Measurements from ENCODE around the gene MIOX.

DNA sequence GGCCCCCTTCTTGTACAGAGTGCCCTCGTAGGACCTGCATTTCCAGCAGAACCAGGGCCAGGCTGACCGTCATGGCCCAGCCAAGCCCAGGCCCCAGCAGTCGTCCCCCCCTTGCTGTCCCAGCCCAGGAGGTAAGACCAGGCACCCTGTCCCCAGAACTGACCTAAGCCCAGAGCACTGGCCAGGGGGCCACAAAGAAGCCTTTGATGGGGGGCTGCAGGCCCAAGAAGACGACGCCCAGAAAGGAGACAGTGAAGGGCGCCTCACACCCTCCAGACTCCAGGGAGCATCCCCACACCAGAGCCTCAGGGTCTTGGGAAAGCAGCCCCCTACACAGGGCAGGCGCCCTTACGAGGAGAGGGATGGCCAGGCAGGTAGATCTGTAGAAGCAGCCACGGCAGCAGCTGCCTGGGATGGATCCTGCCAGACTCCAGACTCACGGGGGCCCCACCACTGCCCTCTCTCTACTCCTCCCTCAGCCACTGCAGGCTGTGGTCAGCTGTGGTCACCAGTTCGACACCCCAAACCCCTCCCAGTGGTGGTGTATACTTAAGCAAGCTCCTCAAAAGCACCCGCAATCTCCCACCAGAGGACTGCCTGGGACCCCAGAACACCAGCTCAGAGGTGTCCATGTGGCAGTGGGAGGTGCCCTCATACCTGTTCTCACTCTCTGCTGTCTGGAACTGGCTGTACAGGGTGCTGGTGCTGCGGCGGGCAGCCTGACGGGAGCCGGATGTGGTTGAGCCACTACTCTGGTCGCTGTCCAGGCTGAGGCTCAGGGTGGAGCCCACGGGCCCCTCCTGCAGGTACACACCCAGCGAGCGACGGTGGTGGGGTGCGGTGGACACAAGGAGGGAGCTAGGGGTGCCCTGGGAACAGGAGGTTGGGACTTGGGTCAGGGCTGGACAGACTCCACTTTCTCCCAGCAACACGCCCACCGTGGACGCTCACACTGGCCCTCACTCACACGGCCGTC, 38.8 kb upstream of the MIOX start:
- TF ChIP-seq, protein P1, sequence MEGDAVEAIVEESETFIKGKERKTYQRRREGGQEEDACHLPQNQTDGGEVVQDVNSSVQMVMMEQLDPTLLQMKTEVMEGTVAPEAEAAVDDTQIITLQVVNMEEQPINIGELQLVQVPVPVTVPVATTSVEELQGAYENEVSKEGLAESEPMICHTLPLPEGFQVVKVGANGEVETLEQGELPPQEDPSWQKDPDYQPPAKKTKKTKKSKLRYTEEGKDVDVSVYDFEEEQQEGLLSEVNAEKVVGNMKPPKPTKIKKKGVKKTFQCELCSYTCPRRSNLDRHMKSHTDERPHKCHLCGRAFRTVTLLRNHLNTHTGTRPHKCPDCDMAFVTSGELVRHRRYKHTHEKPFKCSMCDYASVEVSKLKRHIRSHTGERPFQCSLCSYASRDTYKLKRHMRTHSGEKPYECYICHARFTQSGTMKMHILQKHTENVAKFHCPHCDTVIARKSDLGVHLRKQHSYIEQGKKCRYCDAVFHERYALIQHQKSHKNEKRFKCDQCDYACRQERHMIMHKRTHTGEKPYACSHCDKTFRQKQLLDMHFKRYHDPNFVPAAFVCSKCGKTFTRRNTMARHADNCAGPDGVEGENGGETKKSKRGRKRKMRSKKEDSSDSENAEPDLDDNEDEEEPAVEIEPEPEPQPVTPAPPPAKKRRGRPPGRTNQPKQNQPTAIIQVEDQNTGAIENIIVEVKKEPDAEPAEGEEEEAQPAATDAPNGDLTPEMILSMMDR (conservative IDR thresholded peaks at IDR 0.05; ENCODE audit: low read depth in 2 of 2): no peak
- TF ChIP-seq EZH2phosphoT487 (IDR thresholded peaks at IDR 0.05; ENCODE audit: unreplicated experiment) (no peak), EZH2 (IDR thresholded peaks at IDR 0.05; ENCODE audit: low read depth, unreplicated experiment) (no peak)
- TF ChIP-seq, protein P2, sequence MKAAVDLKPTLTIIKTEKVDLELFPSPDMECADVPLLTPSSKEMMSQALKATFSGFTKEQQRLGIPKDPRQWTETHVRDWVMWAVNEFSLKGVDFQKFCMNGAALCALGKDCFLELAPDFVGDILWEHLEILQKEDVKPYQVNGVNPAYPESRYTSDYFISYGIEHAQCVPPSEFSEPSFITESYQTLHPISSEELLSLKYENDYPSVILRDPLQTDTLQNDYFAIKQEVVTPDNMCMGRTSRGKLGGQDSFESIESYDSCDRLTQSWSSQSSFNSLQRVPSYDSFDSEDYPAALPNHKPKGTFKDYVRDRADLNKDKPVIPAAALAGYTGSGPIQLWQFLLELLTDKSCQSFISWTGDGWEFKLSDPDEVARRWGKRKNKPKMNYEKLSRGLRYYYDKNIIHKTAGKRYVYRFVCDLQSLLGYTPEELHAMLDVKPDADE (IDR thresholded peaks at IDR 0.05): no peak
